Mesendoderm (in vitro differentiated cells): ENCODE measurements around the gene AIMP1.

ENCODE experiments used
- DNase-seq: peaks from one replicate; pipeline ENCODE4 v3.0.0; 2013
- H2AK5ac ChIP-seq: 2 replicates; pipeline ENCODE4 v1.6.1; 2013; ENCODE audit warnings: low read length, inconsistent platforms
- H2BK120ac ChIP-seq: 2 replicates; pipeline ENCODE4 v1.6.1; 2013; ENCODE audit warnings: low read depth, mild to moderate bottlenecking, low read length, moderate library complexity, mixed read lengths
- H2BK15ac ChIP-seq: replicated peaks from 2 replicates; pipeline ENCODE4 v1.6.1; 2013; ENCODE audit warnings: low read depth, mild to moderate bottlenecking, moderate library complexity
- H2BK5ac ChIP-seq: 2 replicates; pipeline ENCODE4 v1.6.1; 2013; ENCODE audit warnings: low read length, inconsistent platforms
- H3K18ac ChIP-seq: 2 replicates; pipeline ENCODE4 v1.6.1; 2013; ENCODE audit warnings: mild to moderate bottlenecking, low read length, mixed read lengths
- H3K23ac ChIP-seq: one replicate; pipeline ENCODE4 v1.6.1; 2013; ENCODE audit warnings: low read length
- H3K27ac ChIP-seq: 2 replicates; pipeline ENCODE4 v1.5.1; 2013; ENCODE audit warnings: low read depth, mild to moderate bottlenecking, inconsistent platforms, low read length, moderate library complexity
- H3K27me3 ChIP-seq: 2 replicates; pipeline ENCODE4 v1.6.1; 2013; ENCODE audit warnings: low read length, control low read depth, mild to moderate bottlenecking, inconsistent platforms; ENCODE audit not compliant: insufficient read depth, poor library complexity
- H3K36me3 ChIP-seq: 2 replicates; pipeline ENCODE4 v1.6.1; 2013; ENCODE audit warnings: low read length, inconsistent platforms; ENCODE audit not compliant: control insufficient read depth, insufficient read depth
- H3K4ac ChIP-seq: one replicate; pipeline ENCODE4 v1.6.1; 2013; ENCODE audit warnings: low read depth, mild to moderate bottlenecking, low read length, moderate library complexity
- H3K4me1 ChIP-seq: 2 replicates; pipeline ENCODE4 v1.6.1; 2013; ENCODE audit warnings: low read depth, low read length, inconsistent platforms; ENCODE audit not compliant: control insufficient read depth
- H3K4me2 ChIP-seq: 2 replicates; pipeline ENCODE4 v1.6.1; 2013; ENCODE audit warnings: low read length
- H3K4me3 ChIP-seq: 2 replicates; pipeline ENCODE4 v1.5.1; 2013; ENCODE audit warnings: mild to moderate bottlenecking, low read length
- H3K56ac ChIP-seq: one replicate; pipeline ENCODE4 v1.6.1; 2013; ENCODE audit warnings: low read length
- H3K79me1 ChIP-seq: 2 replicates; pipeline ENCODE4 v1.6.1; 2013; ENCODE audit warnings: low read length, inconsistent platforms
- H3K79me2 ChIP-seq: 2 replicates; pipeline ENCODE4 v1.6.1; 2013; ENCODE audit warnings: mild to moderate bottlenecking, low read length; ENCODE audit not compliant: control insufficient read depth, insufficient read depth
- H3K9ac ChIP-seq: 2 replicates; pipeline ENCODE4 v1.6.1; 2013; ENCODE audit warnings: low read length, inconsistent platforms
- H4K5ac ChIP-seq: one replicate; pipeline ENCODE4 v1.6.1; 2013; ENCODE audit warnings: low read length
- H4K8ac ChIP-seq: one replicate; pipeline ENCODE4 v1.6.1; 2013; ENCODE audit warnings: low read depth, mild to moderate bottlenecking, control low read depth, low read length, moderate library complexity
- WGBS: extraction: QIAGEN DNeasy Blood & Tissue Kit; methylation state at CpG from one replicate; pipeline ENCODE4 v1.1.7; 2013; ENCODE audit warnings: low lambda C conversion rate, missing lambda C conversion rate; ENCODE audit not compliant: insufficient coverage; ENCODE audit errors: extremely low coverage; 5-methylcytosine and 5-hydroxymethylcytosine counted together

Gene AIMP1

DNA sequence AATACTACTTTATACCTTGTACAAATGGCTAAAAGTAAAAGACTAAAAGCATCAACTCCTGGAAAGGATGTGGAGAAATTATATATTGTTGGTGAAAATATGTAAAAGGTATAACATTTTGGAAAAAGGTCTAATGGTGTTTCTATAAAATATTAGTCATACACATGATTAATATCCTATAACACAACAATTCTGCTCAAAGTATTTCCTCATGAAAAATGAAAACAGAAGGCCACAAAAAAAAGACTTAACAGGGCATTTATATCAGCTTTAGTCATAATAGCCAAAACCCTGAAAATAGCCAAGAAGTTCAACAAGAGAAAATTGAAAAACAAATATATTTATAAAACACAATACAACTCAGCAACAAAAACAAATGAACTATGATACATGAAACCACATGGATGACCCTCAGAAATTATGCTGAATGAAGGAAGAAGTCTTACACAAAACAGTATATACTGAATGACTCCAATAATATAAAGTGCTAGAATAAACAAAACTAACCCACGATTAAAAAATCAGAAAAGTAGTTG lies 39.1 kb upstream of the AIMP1 start:
- Histone ChIP-seq H2BK5ac (no peak overlapping the region), H3K23ac (no peak overlapping the region), H2BK120ac (no peak overlapping the region), H3K4me2 (no peak overlapping the region), H3K4me3 (no peak overlapping the region), H3K18ac (no peak overlapping the region), H3K56ac (no peak overlapping the region), H2AK5ac (no peak overlapping the region), H3K36me3 (no peaks in the 10 kb centered on the region), H3K4ac (no peak overlapping the region), H4K8ac (no peak overlapping the region), H3K9ac (no peak overlapping the region), H3K4me1 (no peaks in the 10 kb centered on the region), H4K5ac (no peak overlapping the region), H3K27me3 (no peaks in the 10 kb centered on the region), H3K79me2 (no peaks in the 10 kb centered on the region), H3K79me1 (no peaks in the 10 kb centered on the region), H3K27ac (no peak overlapping the region), H2BK15ac (no peak overlapping the region)
- no CpG with 5 or more reads among the region's 1 CpG for WGBS
- no peak for DNase-seq

GRCh38 chr4:106284227-106284626 lies 32.1 kb upstream of the AIMP1 start:
- H3K36me3 ChIP-seq: no peaks in the 10 kb centered on the region
- H3K27ac ChIP-seq: no peak overlapping the region
- H3K4me3 ChIP-seq: no peak overlapping the region
- H3K79me1 ChIP-seq: no peaks in the 10 kb centered on the region
- H3K23ac ChIP-seq: no peak overlapping the region
- H3K79me2 ChIP-seq: no peaks in the 10 kb centered on the region
- H2BK15ac ChIP-seq: no peak overlapping the region
- H2BK5ac ChIP-seq: no peak overlapping the region
- H2AK5ac ChIP-seq: no peak overlapping the region
- H3K56ac ChIP-seq: no peak overlapping the region
- no peak for DNase-seq
- H3K27me3 ChIP-seq: no peaks in the 10 kb centered on the region
- no peak overlapping the region for H3K18ac ChIP-seq
- no peak overlapping the region for H3K9ac ChIP-seq
- H3K4ac ChIP-seq: no peak overlapping the region
- no peak overlapping the region for H4K8ac ChIP-seq
- H3K4me2 ChIP-seq: no peak overlapping the region
- H2BK120ac ChIP-seq: no peak overlapping the region
- no CpG with 5 or more reads among the region's 3 CpGs for WGBS
- no peaks in the 10 kb centered on the region for H3K4me1 ChIP-seq
- H4K5ac ChIP-seq: no peak overlapping the region

DNA sequence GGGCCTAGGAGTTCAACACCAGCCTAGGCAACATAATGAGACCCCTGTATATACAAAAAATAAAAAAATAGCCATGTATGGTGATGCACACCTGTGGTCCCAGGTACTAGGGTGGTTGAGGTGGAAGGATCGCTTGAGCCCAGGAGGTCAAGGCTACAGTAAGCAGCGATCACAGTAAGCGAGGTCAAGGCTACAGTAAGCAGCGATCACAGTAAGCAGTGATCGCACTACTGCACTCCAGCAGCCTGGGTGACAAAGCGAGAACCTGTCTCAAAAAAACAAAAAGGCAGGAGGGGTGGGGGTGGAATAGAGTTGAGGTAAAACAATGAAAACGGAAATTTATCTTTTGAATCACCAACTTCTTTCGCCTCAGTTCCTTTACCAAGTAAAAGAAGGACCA lies 29.7 kb upstream of the AIMP1 start:
- Histone ChIP-seq H3K9ac (no peak overlapping the region), H2BK5ac (no peak overlapping the region), H3K56ac (no peak overlapping the region), H2BK15ac (no peak overlapping the region), H2AK5ac (no peak overlapping the region), H3K23ac (no peak overlapping the region), H2BK120ac (no peak overlapping the region), H3K4me1 (no peaks in the 10 kb centered on the region), H4K8ac (no peak overlapping the region), H3K27ac (no peak overlapping the region), H4K5ac (no peak overlapping the region), H3K4ac (no peak overlapping the region), H3K79me2 (no peaks in the 10 kb centered on the region), H3K18ac (no peak overlapping the region), H3K4me3 (no peak overlapping the region), H3K36me3 (no peaks in the 10 kb centered on the region), H3K79me1 (no peaks in the 10 kb centered on the region), H3K27me3 (no peaks in the 10 kb centered on the region), H3K4me2 (no peak overlapping the region)
- WGBS: no CpG with 5 or more reads among the region's 8 CpGs
- no peak for DNase-seq

GRCh38 chr4:106287353-106287969 lies 28.9 kb upstream of the AIMP1 start:
- no peak overlapping the region for H3K18ac ChIP-seq
- no peaks in the 10 kb centered on the region for H3K4me1 ChIP-seq
- no peak overlapping the region for H3K4me3 ChIP-seq
- no peak overlapping the region for H4K5ac ChIP-seq
- H2AK5ac ChIP-seq: no peak overlapping the region
- H2BK120ac ChIP-seq: no peak overlapping the region
- no peak overlapping the region for H3K23ac ChIP-seq
- no peak overlapping the region for H4K8ac ChIP-seq
- no peaks in the 10 kb centered on the region for H3K36me3 ChIP-seq
- no peak overlapping the region for H3K4me2 ChIP-seq
- no peaks in the 10 kb centered on the region for H3K27me3 ChIP-seq
- no peaks in the 10 kb centered on the region for H3K79me1 ChIP-seq
- DNase-seq: peak; percentile 55
- no peaks in the 10 kb centered on the region for H3K79me2 ChIP-seq
- H3K4ac ChIP-seq: no peak overlapping the region
- no peak overlapping the region for H3K56ac ChIP-seq
- H3K9ac ChIP-seq: no peak overlapping the region
- H2BK15ac ChIP-seq: no peak overlapping the region
- H3K27ac ChIP-seq: no peak overlapping the region
- no peak overlapping the region for H2BK5ac ChIP-seq

GRCh38 chr4:106289737-106290136 lies 26.6 kb upstream of the AIMP1 start:
- no CpG with 5 or more reads among the region's 2 CpGs for WGBS

DNA sequence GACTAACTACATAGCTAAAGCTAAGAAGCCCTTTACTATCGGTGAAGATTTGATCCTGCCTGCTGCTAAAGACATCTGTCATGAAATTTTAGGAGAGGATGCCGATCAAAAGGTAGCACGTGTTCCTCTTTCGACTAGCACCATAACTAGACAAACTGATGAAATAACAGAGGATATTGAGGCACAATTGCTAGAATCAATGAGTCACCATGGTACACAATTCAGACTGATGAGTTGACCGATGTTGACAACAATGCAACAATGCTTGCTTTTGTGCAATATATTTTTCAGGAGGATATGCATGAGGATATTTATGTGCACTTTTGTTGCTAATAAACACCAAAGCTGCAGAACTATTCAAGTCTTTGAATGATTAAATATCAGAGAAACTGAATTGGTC lies 24.7 kb upstream of the AIMP1 start:
- H3K79me1 ChIP-seq: no peaks in the 10 kb centered on the region
- no peak overlapping the region for H3K4me3 ChIP-seq
- no peak for DNase-seq
- no peak overlapping the region for H3K4me2 ChIP-seq
- H3K27ac ChIP-seq: no peak overlapping the region
- no peak overlapping the region for H2BK5ac ChIP-seq
- H4K5ac ChIP-seq: no peak overlapping the region
- H3K18ac ChIP-seq: no peak overlapping the region
- H3K23ac ChIP-seq: no peak overlapping the region
- H4K8ac ChIP-seq: no peak overlapping the region
- no peak overlapping the region for H2BK15ac ChIP-seq
- no peak overlapping the region for H3K9ac ChIP-seq
- no peak overlapping the region for H2AK5ac ChIP-seq
- no peaks in the 10 kb centered on the region for H3K27me3 ChIP-seq
- no CpG with 5 or more reads among the region's 5 CpGs for WGBS
- no peak overlapping the region for H2BK120ac ChIP-seq
- H3K4me1 ChIP-seq: no peaks in the 10 kb centered on the region
- H3K79me2 ChIP-seq: no peaks in the 10 kb centered on the region
- no peak overlapping the region for H3K56ac ChIP-seq
- no peak overlapping the region for H3K4ac ChIP-seq
- no peaks in the 10 kb centered on the region for H3K36me3 ChIP-seq

More at GRCh38 chr4:106289737-106290136, 26.6 kb upstream of the AIMP1 start:
- Histone ChIP-seq H3K23ac (no peak overlapping the region), H3K79me1 (no peaks in the 10 kb centered on the region), H3K27ac (no peak overlapping the region), H2AK5ac (no peak overlapping the region), H3K4me2 (no peak overlapping the region), H2BK15ac (no peak overlapping the region), H3K36me3 (no peaks in the 10 kb centered on the region), H3K56ac (no peak overlapping the region), H4K8ac (no peak overlapping the region), H2BK5ac (no peak overlapping the region), H3K4me3 (no peak overlapping the region), H3K9ac (no peak overlapping the region), H3K4me1 (no peaks in the 10 kb centered on the region), H4K5ac (no peak overlapping the region), H3K27me3 (no peaks in the 10 kb centered on the region), H3K79me2 (no peaks in the 10 kb centered on the region), H2BK120ac (no peak overlapping the region), H3K4ac (no peak overlapping the region), H3K18ac (no peak overlapping the region)
- DNase-seq: no peak
